Glutamatergic neuron (in vitro differentiated cells): Measurements from ENCODE around the gene TMEM232. TPM values are rescaled to one million over a fixed set of nuclear protein-coding genes. Genes with fewer than 3 reads are reported as not detected.

Source experiments
- DNase-seq: peaks from one replicate; pipeline ENCODE4 v3.0.0; 2022
- H3K27ac Mint-ChIP-seq: one replicate; pipeline ENCODE4 v1.8.0; 2020; ENCODE audit warnings: mild to moderate bottlenecking, mixed read lengths, inconsistent platforms; ENCODE audit not compliant: unreplicated experiment
- H3K27me3 Mint-ChIP-seq: one replicate; pipeline ENCODE4 v1.8.0; 2020; ENCODE audit warnings: mild to moderate bottlenecking, moderate library complexity, mixed read lengths, inconsistent platforms; ENCODE audit not compliant: unreplicated experiment
- H3K36me3 Mint-ChIP-seq: one replicate; pipeline ENCODE4 v1.8.0; 2020; ENCODE audit warnings: mild to moderate bottlenecking, mixed read lengths, inconsistent platforms; ENCODE audit not compliant: unreplicated experiment
- H3K4me1 Mint-ChIP-seq: one replicate; pipeline ENCODE4 v1.8.0; 2020; ENCODE audit warnings: mild to moderate bottlenecking, low read depth, mixed read lengths, inconsistent platforms; ENCODE audit not compliant: unreplicated experiment
- H3K4me3 Mint-ChIP-seq: one replicate; pipeline ENCODE4 v1.8.0; 2020; ENCODE audit warnings: mild to moderate bottlenecking, mixed read lengths, inconsistent platforms; ENCODE audit not compliant: unreplicated experiment
- H3K9me3 Mint-ChIP-seq: one replicate; pipeline ENCODE4 v1.8.0; 2020; ENCODE audit warnings: mild to moderate bottlenecking, moderate library complexity, mixed read lengths, inconsistent platforms; ENCODE audit not compliant: unreplicated experiment
- CTCF ChIP-seq: fragments of 200-600 bp; sonication (generic); IDR thresholded peaks from one replicate; pipeline ENCODE4 v1.5.0; 2021; ENCODE audit not compliant: partially characterized antibody, unreplicated experiment
- total RNA-seq: library from RNA; stranded (reverse); fragmentation: NEBNext Ultra II Directional; extraction: Animal tissue kit (Norgen Biotek cat#: 25700); gene quantifications from one replicate; pipeline ENCODE4 v1.2.1, GENCODE V29; 2021; ENCODE audit not compliant: unreplicated experiment

Gene TMEM232
- total RNA-seq, 1 donor from 2014 or later: 5.3 TPM

- Mint-ChIP-seq H3K4me1 (no peaks in the 10 kb centered on the region), H3K27me3 (no peaks in the 10 kb centered on the region), H3K27ac (no peak overlapping the region), H3K36me3 (no peaks in the 10 kb centered on the region), H3K4me3 (no peak overlapping the region), H3K9me3 (peaks cover 2% of the 10 kb centered on the region)
- no peak for DNase-seq
- no peak for TF ChIP-seq CTCF
Observed at GRCh38 chr5:110409571-110409970, 316.9 kb downstream of the TMEM232 start.

- no peak overlapping the region for H3K27ac Mint-ChIP-seq
- no peak overlapping the region for H3K4me3 Mint-ChIP-seq
- no peak for DNase-seq
- H3K36me3 Mint-ChIP-seq: no peaks in the 10 kb centered on the region
- no peak for TF ChIP-seq CTCF
- peaks cover 5% of the 10 kb centered on the region for H3K27me3 Mint-ChIP-seq
- H3K4me1 Mint-ChIP-seq: peaks cover 6% of the 10 kb centered on the region
- no peaks in the 10 kb centered on the region for H3K9me3 Mint-ChIP-seq
Observed at GRCh38 chr5:110402562-110402961, 323.9 kb downstream of the TMEM232 start.

GRCh38 chr5:110401881-110402280, 324.6 kb downstream of the TMEM232 start:
- H3K27me3 Mint-ChIP-seq: peaks cover 5% of the 10 kb centered on the region
- no peak overlapping the region for H3K4me3 Mint-ChIP-seq
- no peak overlapping the region for H3K27ac Mint-ChIP-seq
- no peak for TF ChIP-seq CTCF
- no peak for DNase-seq
- no peaks in the 10 kb centered on the region for H3K36me3 Mint-ChIP-seq
- peaks cover 6% of the 10 kb centered on the region for H3K4me1 Mint-ChIP-seq
- no peaks in the 10 kb centered on the region for H3K9me3 Mint-ChIP-seq

GRCh38 chr5:110398951-110399350, 327.5 kb downstream of the TMEM232 start:
- Mint-ChIP-seq H3K9me3 (no peaks in the 10 kb centered on the region), H3K27ac (no peak overlapping the region), H3K27me3 (peaks cover 6% of the 10 kb centered on the region), H3K4me1 (peaks cover 6% of the 10 kb centered on the region), H3K36me3 (no peaks in the 10 kb centered on the region), H3K4me3 (no peak overlapping the region)
- no peak for TF ChIP-seq CTCF
- DNase-seq: no peak

GRCh38 chr5:110397281-110397680, 329.2 kb downstream of the TMEM232 start:
- H3K4me3 Mint-ChIP-seq: no peak overlapping the region
- no peak overlapping the region for H3K27ac Mint-ChIP-seq
- peaks cover 6% of the 10 kb centered on the region for H3K27me3 Mint-ChIP-seq
- no peaks in the 10 kb centered on the region for H3K36me3 Mint-ChIP-seq
- H3K9me3 Mint-ChIP-seq: no peaks in the 10 kb centered on the region
- TF ChIP-seq CTCF: no peak
- H3K4me1 Mint-ChIP-seq: peaks cover under 1% of the 10 kb centered on the region
- no peak for DNase-seq
